KMS-11 (cell line): ENCODE data around the gene PAQR6.

Experiments used
- H2AFZ ChIP-seq: fragments of 200-600 bp; sonication (generic); 2 replicates; pipeline ENCODE4 v1.6.1; 2016; ENCODE audit warnings: antibody characterized with exemption, mixed run types, low read depth
- H3K27ac ChIP-seq: fragments of 200-600 bp; sonication (generic); 2 replicates; pipeline ENCODE4 v1.6.1; 2016; ENCODE audit warnings: mild to moderate bottlenecking, mixed run types
- H3K27me3 ChIP-seq: fragments of 200-600 bp; sonication (generic); 2 replicates; pipeline ENCODE4 v1.6.1; 2017; ENCODE audit warnings: mild to moderate bottlenecking, low read depth, mixed run types, moderate library complexity; ENCODE audit not compliant: insufficient read depth
- H3K36me3 ChIP-seq: fragments of 200-600 bp; sonication (generic); 2 replicates; pipeline ENCODE4 v1.6.1; 2017; ENCODE audit warnings: mild to moderate bottlenecking, mixed run types; ENCODE audit not compliant: insufficient read depth
- H3K4me1 ChIP-seq: fragments of 200-600 bp; sonication (generic); 2 replicates; pipeline ENCODE4 v1.6.1; 2016; ENCODE audit warnings: mild to moderate bottlenecking, low read depth, mixed run types; ENCODE audit not compliant: poor library complexity, severe bottlenecking
- H3K4me2 ChIP-seq: fragments of 200-600 bp; sonication (generic); 2 replicates; pipeline ENCODE4 v1.7.0; 2016; ENCODE audit warnings: mild to moderate bottlenecking, mixed run types
- H3K4me3 ChIP-seq: fragments of 200-600 bp; sonication (generic); IDR thresholded peaks from 2 replicates; pipeline ENCODE4 v1.6.1; 2017; ENCODE audit warnings: low read depth, low read length, mixed read lengths; ENCODE audit not compliant: insufficient read depth
- H3K79me2 ChIP-seq: fragments of 200-600 bp; sonication (generic); 2 replicates; pipeline ENCODE4 v1.6.1; 2016; ENCODE audit warnings: low read depth, mixed run types; ENCODE audit not compliant: insufficient read depth
- H3K9ac ChIP-seq: fragments of 200-600 bp; sonication (generic); 2 replicates; pipeline ENCODE4 v1.6.1; 2016; ENCODE audit warnings: mild to moderate bottlenecking, mixed run types
- H4K20me1 ChIP-seq: fragments of 200-600 bp; sonication (generic); 2 replicates; pipeline ENCODE4 v1.6.1; 2016; ENCODE audit warnings: mild to moderate bottlenecking, mixed run types; ENCODE audit not compliant: insufficient read depth
- CTCF ChIP-seq: fragments of 200-600 bp; sonication (generic); conservative IDR thresholded peaks from 2 replicates; pipeline ENCODE4 v1.6.1; 2017; ENCODE audit warnings: low read depth, mild to moderate bottlenecking, antibody characterized with exemption, low read length, moderate library complexity, mixed read lengths

PAQR6 gene

GRCh38 chr1:156233426-156234127 is 14.3 kb downstream of the PAQR6 start:
- Histone ChIP-seq H2AFZ (no peak overlapping the region), H3K4me3 (no peak overlapping the region), H3K27ac (no peak overlapping the region), H4K20me1 (no peaks in the 10 kb centered on the region), H3K4me2 (no peak overlapping the region), H3K36me3 (no peaks in the 10 kb centered on the region), H3K27me3 (no peaks in the 10 kb centered on the region), H3K79me2 (no peaks in the 10 kb centered on the region), H3K9ac (no peak overlapping the region), H3K4me1 (peaks cover 47% of the 10 kb centered on the region)
- TF ChIP-seq CTCF = no peak

- Histone ChIP-seq H3K9ac (no peak overlapping the region), H3K4me2 (no peak overlapping the region), H3K79me2 (no peaks in the 10 kb centered on the region), H3K27me3 (no peaks in the 10 kb centered on the region), H2AFZ (no peak overlapping the region), H4K20me1 (no peaks in the 10 kb centered on the region), H3K27ac (no peak overlapping the region; the same call in 1 of the 2 replicates), H3K4me1 (peaks cover 60% of the 10 kb centered on the region), H3K36me3 (no peaks in the 10 kb centered on the region), H3K4me3 (no peak overlapping the region)
- no peak for TF ChIP-seq CTCF
These were observed 15.5 kb downstream of the PAQR6 start for GRCh38 chr1:156232201-156232894.

- Histone ChIP-seq H3K79me2 (no peaks in the 10 kb centered on the region), H3K27ac (no peak overlapping the region), H3K36me3 (no peaks in the 10 kb centered on the region), H3K9ac (no peak overlapping the region), H3K4me2 (no peak overlapping the region), H4K20me1 (no peaks in the 10 kb centered on the region), H3K4me3 (no peak overlapping the region), H2AFZ (no peak overlapping the region), H3K27me3 (no peaks in the 10 kb centered on the region), H3K4me1 (peaks cover 78% of the 10 kb centered on the region)
- TF ChIP-seq CTCF = no peak
These were observed 17.4 kb downstream of the PAQR6 start for GRCh38 chr1:156230473-156230837.

- H3K4me3 ChIP-seq = no peak overlapping the region
- H4K20me1 ChIP-seq = no peaks in the 10 kb centered on the region
- H3K36me3 ChIP-seq = no peaks in the 10 kb centered on the region
- H3K9ac ChIP-seq = no peak overlapping the region
- H3K27ac ChIP-seq = no peak overlapping the region; the same call in 1 of the 2 replicates
- peaks cover 84% of the 10 kb centered on the region for H3K4me1 ChIP-seq
- TF ChIP-seq CTCF = no peak
- H3K79me2 ChIP-seq = no peaks in the 10 kb centered on the region
- no peak overlapping the region for H3K4me2 ChIP-seq
- no peak overlapping the region for H2AFZ ChIP-seq
- H3K27me3 ChIP-seq = no peaks in the 10 kb centered on the region
These were observed 17.9 kb downstream of the PAQR6 start for GRCh38 chr1:156229809-156230472.
